ENCODE measurements around the gene SETD3.

The SETD3 gene

GRCh38 chr14:99516871-99517642, 36.4 kb upstream of the SETD3 start:
- DNase-seq (ENCODE audit: low read depth in 3 of 3): no peak

- no peak for DNase-seq (ENCODE audit: low read depth in 3 of 3)
Observed at GRCh38 chr14:99516156-99516870, 35.7 kb upstream of the SETD3 start.

- DNase-seq (ENCODE audit: low read depth in 3 of 3): no peak
Observed at GRCh38 chr14:99515301-99516155, 34.9 kb upstream of the SETD3 start.

GRCh38 chr14:99514552-99515300, 34.1 kb upstream of the SETD3 start:
- DNase-seq (ENCODE audit: low read depth in 3 of 3): no peak

- no peak for DNase-seq (ENCODE audit: low read depth in 3 of 3)
Observed at GRCh38 chr14:99513946-99514551, 33.4 kb upstream of the SETD3 start.

GRCh38 chr14:99513183-99513694, 32.6 kb upstream of the SETD3 start:
- DNase-seq (ENCODE audit: low read depth in 3 of 3): no peak

GRCh38 chr14:99512571-99513182, 32.0 kb upstream of the SETD3 start:
- DNase-seq (ENCODE audit: low read depth in 3 of 3): no peak

- DNase-seq (ENCODE audit: low read depth in 3 of 3): no peak
Observed at GRCh38 chr14:99512110-99512449, 31.4 kb upstream of the SETD3 start.

- no peak for DNase-seq (ENCODE audit: low read depth in 3 of 3)
Observed at GRCh38 chr14:99511421-99512109, 30.9 kb upstream of the SETD3 start.

GRCh38 chr14:99510556-99511139, 30.0 kb upstream of the SETD3 start:
- DNase-seq (ENCODE audit: low read depth in 3 of 3): no peak

- DNase-seq (ENCODE audit: low read depth in 3 of 3): no peak
Observed at GRCh38 chr14:99509871-99510555, 29.4 kb upstream of the SETD3 start.

GRCh38 chr14:99508896-99509629, 28.4 kb upstream of the SETD3 start:
- no peak for DNase-seq (ENCODE audit: low read depth in 3 of 3)

GRCh38 chr14:99507860-99508640, 27.4 kb upstream of the SETD3 start:
- no peak for DNase-seq (ENCODE audit: low read depth in 3 of 3)

GRCh38 chr14:99506276-99506675, 25.6 kb upstream of the SETD3 start:
- DNase-seq (ENCODE audit: low read depth in 3 of 3): no peak

- no peak for DNase-seq (ENCODE audit: low read depth in 3 of 3)
Observed at GRCh38 chr14:99505089-99505488, 24.4 kb upstream of the SETD3 start.

- no peak for DNase-seq (ENCODE audit: low read depth in 3 of 3)
Observed at GRCh38 chr14:99503848-99504453, 23.3 kb upstream of the SETD3 start.

GRCh38 chr14:99502989-99503421, 22.3 kb upstream of the SETD3 start:
- no peak for DNase-seq (ENCODE audit: low read depth in 3 of 3)
